Neural cell (in vitro differentiated cells): Measurements from ENCODE around the gene CCDC148. TPM values are rescaled to one million over a fixed set of nuclear protein-coding genes. Genes with fewer than 3 reads are reported as not detected.

ENCODE experiments used
- H2AFZ ChIP-seq: fragments of 200-600, 300-800 bp; sonication (generic), shearing (Covaris generic); 2 replicates; pipeline ENCODE4 v1.6.0; 2014; ENCODE audit warnings: low read depth, mild to moderate bottlenecking, antibody characterized with exemption, low read length, moderate library complexity
- H3F3A ChIP-seq: fragments of 200-600 bp; shearing (Covaris generic); 2 replicates; pipeline ENCODE4 v1.6.1; 2016; ENCODE audit warnings: mild to moderate bottlenecking, moderate library complexity, mixed read lengths, antibody characterized with exemption, low read length; ENCODE audit not compliant: insufficient read depth, poor library complexity, severe bottlenecking
- H3K27ac ChIP-seq: fragments of 200-600, 300-800 bp; sonication (generic), shearing (Covaris generic); 2 replicates; pipeline ENCODE4 v1.5.1; 2014; ENCODE audit warnings: mild to moderate bottlenecking, low read length, moderate library complexity
- H3K27me3 ChIP-seq: fragments of 300-800, 200-600 bp; sonication (generic), shearing (Covaris generic); 2 replicates; pipeline ENCODE4 v1.6.0; 2014; ENCODE audit warnings: mild to moderate bottlenecking, low read depth, low read length, moderate library complexity; ENCODE audit not compliant: insufficient read depth
- H3K36me3 ChIP-seq: fragments of 300-800, 200-600 bp; sonication (generic), shearing (Covaris generic); 2 replicates; pipeline ENCODE4 v1.5.1; 2014; ENCODE audit warnings: mild to moderate bottlenecking, antibody characterized with exemption, low read length, moderate library complexity; ENCODE audit not compliant: insufficient read depth
- H3K4me2 ChIP-seq: fragments of 300-800, 200-600 bp; sonication (generic), shearing (Covaris generic); 2 replicates; pipeline ENCODE4 v1.6.0; 2014; ENCODE audit warnings: mild to moderate bottlenecking, low read length
- H3K4me3 ChIP-seq: fragments of 300-800, 200-600 bp; sonication (generic), shearing (Covaris generic); 2 replicates; pipeline ENCODE4 v1.5.1; 2014; ENCODE audit warnings: mild to moderate bottlenecking, low read length, moderate library complexity
- H3K79me2 ChIP-seq: fragments of 200-600 bp; shearing (Covaris generic); replicated peaks from 2 replicates; pipeline ENCODE4 v1.6.0; 2014; ENCODE audit warnings: mild to moderate bottlenecking, low read length, moderate library complexity; ENCODE audit not compliant: insufficient read depth
- H3K9ac ChIP-seq: fragments of 300-800, 200-600 bp; sonication (generic), shearing (Covaris generic); 2 replicates; pipeline ENCODE4 v1.6.1; 2016; ENCODE audit warnings: mild to moderate bottlenecking, low read length, mixed read lengths
- H3K9me2 ChIP-seq: fragments of 200-600 bp; shearing (Covaris generic); 2 replicates; pipeline ENCODE4 v1.6.1; 2016; ENCODE audit warnings: mild to moderate bottlenecking, low read length, mixed read lengths; ENCODE audit not compliant: insufficient read depth
- H3K9me3 ChIP-seq: fragments of 200-600, 300-800 bp; sonication (generic), shearing (Covaris generic); 2 replicates; pipeline ENCODE4 v1.6.1; 2016; ENCODE audit warnings: mild to moderate bottlenecking, mixed run types, low read length, moderate library complexity, mixed read lengths
- H4K20me1 ChIP-seq: fragments of 200-600 bp; shearing (Covaris generic); 2 replicates; pipeline ENCODE4 v1.6.1; 2016; ENCODE audit warnings: mild to moderate bottlenecking, mixed run types; ENCODE audit not compliant: insufficient read depth
- CTCF ChIP-seq: fragments of 450-650 bp; IDR thresholded peaks from 2 replicates; pipeline ENCODE4 v1.5.1; 2014; ENCODE audit warnings: antibody characterized with exemption, mild to moderate bottlenecking, moderate library complexity; ENCODE audit not compliant: poor library complexity, severe bottlenecking
- EP300 ChIP-seq: fragments of 450-650 bp; conservative IDR thresholded peaks from 2 replicates; pipeline ENCODE4 v1.6.1; 2014; ENCODE audit warnings: antibody characterized with exemption, mild to moderate bottlenecking, moderate library complexity; ENCODE audit not compliant: poor library complexity, severe bottlenecking
- EZH2 ChIP-seq: fragments of 200-600, 300-800 bp; shearing (Covaris generic), sonication (generic); IDR thresholded peaks from 2 replicates; pipeline ENCODE4 v1.6.1; 2014; ENCODE audit warnings: antibody characterized with exemption, low read length, borderline replicate concordance, mild to moderate bottlenecking; ENCODE audit not compliant: insufficient read depth, poor library complexity, severe bottlenecking
- MXI1 ChIP-seq: fragments of 450-650 bp; conservative IDR thresholded peaks from 2 replicates; pipeline ENCODE4 v1.6.1; 2014; ENCODE audit warnings: antibody characterized with exemption, mild to moderate bottlenecking; ENCODE audit not compliant: poor library complexity, severe bottlenecking
- POLR2AphosphoS5 ChIP-seq: IDR thresholded peaks from 2 replicates; pipeline ENCODE4 v1.6.1; 2012
- RAD21 ChIP-seq: fragments of 450-650 bp; conservative IDR thresholded peaks from 2 replicates; pipeline ENCODE4 v1.6.1; 2014; ENCODE audit warnings: antibody characterized with exemption, mild to moderate bottlenecking, moderate library complexity
- REST ChIP-seq: IDR thresholded peaks from 2 replicates; pipeline ENCODE4 v1.6.1; 2012; ENCODE audit warnings: borderline replicate concordance
- SMC3 ChIP-seq: fragments of 450-650 bp; conservative IDR thresholded peaks from 2 replicates; pipeline ENCODE4 v1.6.1; 2014; ENCODE audit warnings: antibody characterized with exemption, mild to moderate bottlenecking, moderate library complexity; ENCODE audit not compliant: poor library complexity
- TAF1 ChIP-seq: IDR thresholded peaks from 2 replicates; pipeline ENCODE4 v1.6.1; 2012; ENCODE audit warnings: low read depth
- polyA plus RNA-seq: library from polyadenylated mRNA; depleted of rRNA; stranded (reverse); fragments of >200 nt; gene quantifications from 2 replicates; pipeline ENCODE4 v1.2.3, GENCODE V29; 2014

Gene CCDC148
- polyA plus RNA-seq, 1 donor from 2014 or later: 1.8 TPM

DNA sequence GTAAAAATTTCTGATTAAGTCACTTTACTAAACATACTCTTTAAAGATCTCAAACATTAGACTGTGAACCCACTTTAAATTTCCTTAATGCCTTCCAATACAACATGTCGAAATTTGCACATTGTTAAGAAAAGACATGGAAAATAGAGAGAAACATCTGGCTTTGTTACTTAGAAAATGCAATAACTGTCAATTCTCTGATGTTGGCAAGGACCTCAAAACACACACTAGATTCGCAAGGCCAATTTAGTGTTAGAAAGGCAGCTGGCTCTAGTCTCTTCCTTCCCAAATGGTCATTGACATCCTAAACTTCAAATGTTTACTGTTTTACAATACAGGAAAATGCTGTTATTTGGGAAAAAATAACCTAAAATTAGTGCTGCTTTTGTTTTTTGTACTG is 244.3 kb downstream of the CCDC148 start:
- no peaks in the 10 kb centered on the region for H3K79me2 ChIP-seq
- no peaks in the 10 kb centered on the region for H3K27me3 ChIP-seq
- no peak overlapping the region for H3K9ac ChIP-seq
- H2AFZ ChIP-seq: no peak overlapping the region
- H3K27ac ChIP-seq: no peak overlapping the region
- H3F3A ChIP-seq: no peaks in the 10 kb centered on the region
- H3K4me3 ChIP-seq: no peak overlapping the region
- no peaks in the 10 kb centered on the region for H3K9me3 ChIP-seq
- H3K36me3 ChIP-seq: no peaks in the 10 kb centered on the region
- no peak overlapping the region for H3K4me2 ChIP-seq
- no peaks in the 10 kb centered on the region for H4K20me1 ChIP-seq
- H3K9me2 ChIP-seq: no peaks in the 10 kb centered on the region
- TF ChIP-seq MXI1 (no peak), TAF1 (no peak), EZH2 (no peak), EP300 (no peak), SMC3 (no peak), POLR2AphosphoS5 (no peak), RAD21 (no peak), REST (no peak), CTCF (no peak)

DNA sequence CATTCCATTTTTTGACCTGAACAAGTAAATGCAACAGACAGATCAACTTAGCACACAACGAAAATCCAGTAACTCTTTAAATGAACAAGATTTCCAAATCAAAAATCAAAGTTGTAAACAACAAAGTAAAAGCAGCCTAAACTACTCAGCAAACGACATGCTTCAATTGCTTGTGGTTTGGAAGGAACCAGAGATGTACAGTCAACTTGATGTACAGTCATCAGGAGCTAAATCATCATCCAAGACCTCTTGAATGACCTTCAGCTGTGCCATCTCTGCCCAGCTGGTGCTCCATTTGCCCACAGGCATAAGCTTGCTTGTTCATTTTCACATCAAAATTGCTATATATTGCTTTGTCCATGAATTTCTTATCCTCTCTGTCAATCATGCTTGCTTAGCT is 245.1 kb downstream of the CCDC148 start:
- H3K9me2 ChIP-seq: no peaks in the 10 kb centered on the region
- no peak overlapping the region for H3K27ac ChIP-seq
- no peaks in the 10 kb centered on the region for H3K27me3 ChIP-seq
- H3K9ac ChIP-seq: no peak overlapping the region
- TF ChIP-seq RAD21 (no peak), POLR2AphosphoS5 (no peak), EZH2 (no peak), MXI1 (no peak), SMC3 (no peak), REST (no peak), TAF1 (no peak), EP300 (no peak), CTCF (no peak)
- H4K20me1 ChIP-seq: no peaks in the 10 kb centered on the region
- no peaks in the 10 kb centered on the region for H3F3A ChIP-seq
- H3K4me2 ChIP-seq: no peak overlapping the region
- no peaks in the 10 kb centered on the region for H3K9me3 ChIP-seq
- H3K36me3 ChIP-seq: no peaks in the 10 kb centered on the region
- H3K79me2 ChIP-seq: no peaks in the 10 kb centered on the region
- no peak overlapping the region for H3K4me3 ChIP-seq
- no peak overlapping the region for H2AFZ ChIP-seq
